H9 (cell line): Measurements from ENCODE around the gene TEKT5. TPM values are rescaled to one million over a fixed set of nuclear protein-coding genes. Genes with fewer than 3 reads are reported as not detected.

Source experiments
- DNase-seq: peaks from one replicate; pipeline ENCODE4 v3.0.0-alpha.2; 2017
- H2AFZ ChIP-seq: one replicate; pipeline ENCODE4 v1.6.1; 2013; ENCODE audit warnings: mild to moderate bottlenecking, low read length, control low read depth, moderate library complexity
- H2AK5ac ChIP-seq: 2 replicates; pipeline ENCODE4 v1.6.1; 2013; ENCODE audit warnings: low read length, control low read depth, mixed read lengths; ENCODE audit not compliant: insufficient read length
- H2BK120ac ChIP-seq: one replicate; pipeline ENCODE4 v1.6.1; 2013; ENCODE audit warnings: low read depth, mild to moderate bottlenecking, low read length, control low read depth, inconsistent platforms; ENCODE audit not compliant: poor library complexity, severe bottlenecking
- H2BK12ac ChIP-seq: 2 replicates; pipeline ENCODE4 v1.6.1; 2013; ENCODE audit warnings: low read length, control low read depth, mixed read lengths, low read depth; ENCODE audit not compliant: insufficient read length
- H2BK15ac ChIP-seq: 2 replicates; pipeline ENCODE4 v1.6.1; 2013; ENCODE audit warnings: low read depth, low read length, control low read depth
- H2BK20ac ChIP-seq: one replicate; pipeline ENCODE4 v1.6.1; 2013; ENCODE audit warnings: low read depth, mild to moderate bottlenecking, low read length, control low read depth, inconsistent platforms; ENCODE audit not compliant: poor library complexity, severe bottlenecking
- H2BK5ac ChIP-seq: 2 replicates; pipeline ENCODE4 v1.6.1; 2013; ENCODE audit warnings: low read length, control low read depth, mixed read lengths; ENCODE audit not compliant: insufficient read length
- H3K14ac ChIP-seq: 2 replicates; pipeline ENCODE4 v1.6.1; 2013; ENCODE audit warnings: low read length, control low read depth; ENCODE audit not compliant: insufficient read depth
- H3K18ac ChIP-seq: 2 replicates; pipeline ENCODE4 v1.6.1; 2013; ENCODE audit warnings: low read depth, mild to moderate bottlenecking, mixed read lengths, low read length, control low read depth; ENCODE audit not compliant: insufficient read length
- H3K23ac ChIP-seq: 2 replicates; pipeline ENCODE4 v1.6.1; 2013; ENCODE audit warnings: low read length, control low read depth, mixed read lengths, low read depth; ENCODE audit not compliant: insufficient read length
- H3K23me2 ChIP-seq: 2 replicates; pipeline ENCODE4 v1.6.1; 2013; ENCODE audit warnings: low read depth, mild to moderate bottlenecking, mixed read lengths, low read length, control low read depth; ENCODE audit not compliant: insufficient read length, poor library complexity, severe bottlenecking
- H3K27ac ChIP-seq: 2 replicates; pipeline ENCODE4 v1.5.1; 2013; ENCODE audit warnings: low read length, control low read depth, mixed read lengths, low read depth; ENCODE audit not compliant: insufficient read length
- H3K27me3 ChIP-seq: 2 replicates; pipeline ENCODE4 v1.6.1; 2013; ENCODE audit warnings: low read length, control low read depth, inconsistent platforms; ENCODE audit not compliant: insufficient read depth
- H3K4ac ChIP-seq: 2 replicates; pipeline ENCODE4 v1.6.1; 2013; ENCODE audit warnings: low read depth, mild to moderate bottlenecking, control low read depth, inconsistent platforms, low read length, moderate library complexity
- H3K4me1 ChIP-seq: 2 replicates; pipeline ENCODE4 v1.6.1; 2013; ENCODE audit warnings: low read length, control low read depth, inconsistent platforms; ENCODE audit not compliant: insufficient read depth
- H3K4me2 ChIP-seq: 2 replicates; pipeline ENCODE4 v1.6.1; 2013; ENCODE audit warnings: low read length, control low read depth, mixed read lengths; ENCODE audit not compliant: insufficient read length, insufficient read depth
- H3K56ac ChIP-seq: 2 replicates; pipeline ENCODE4 v1.6.1; 2013; ENCODE audit warnings: low read depth, mild to moderate bottlenecking, mixed read lengths, low read length, control low read depth; ENCODE audit not compliant: insufficient read length
- H3K79me1 ChIP-seq: 2 replicates; pipeline ENCODE4 v1.6.1; 2013; ENCODE audit warnings: low read depth, mild to moderate bottlenecking, moderate library complexity, low read length, control low read depth, inconsistent platforms; ENCODE audit not compliant: insufficient read depth, poor library complexity, severe bottlenecking
- H3K79me2 ChIP-seq: 2 replicates; pipeline ENCODE4 v1.6.1; 2013; ENCODE audit warnings: low read length, control low read depth, inconsistent platforms; ENCODE audit not compliant: insufficient read depth
- H3K9ac ChIP-seq: 2 replicates; pipeline ENCODE4 v1.6.1; 2013; ENCODE audit warnings: low read length, control low read depth, mixed read lengths; ENCODE audit not compliant: insufficient read length; ENCODE audit errors: extremely low read depth
- H3K9me3 ChIP-seq: one replicate; pipeline ENCODE4 v1.6.1; 2013; ENCODE audit warnings: low read depth, low read length, inconsistent platforms; ENCODE audit not compliant: control insufficient read depth
- H3T11ph ChIP-seq: one replicate; pipeline ENCODE4 v1.6.1; 2013; ENCODE audit warnings: mild to moderate bottlenecking, low read length, control low read depth, inconsistent platforms
- H4K20me1 ChIP-seq: one replicate; pipeline ENCODE4 v1.6.1; 2013; ENCODE audit not compliant: control insufficient read depth, insufficient read length, insufficient read depth
- H4K5ac ChIP-seq: 2 replicates; pipeline ENCODE4 v1.6.1; 2013; ENCODE audit warnings: low read depth, mild to moderate bottlenecking, mixed read lengths, low read length, control low read depth; ENCODE audit not compliant: insufficient read length
- H4K8ac ChIP-seq: replicated peaks from 2 replicates; pipeline ENCODE4 v1.6.1; 2013; ENCODE audit warnings: low read length, control low read depth, mixed read lengths, low read depth; ENCODE audit not compliant: insufficient read length
- H4K91ac ChIP-seq: 2 replicates; pipeline ENCODE4 v1.6.1; 2013; ENCODE audit warnings: low read depth, mild to moderate bottlenecking, moderate library complexity, mixed read lengths, low read length, control low read depth; ENCODE audit not compliant: insufficient read length
- H3K27ac Mint-ChIP-seq, 3 experiments: 2 replicates in 2 of 3; 3 replicates in 1 of 3; pipeline ENCODE4 v1.8.0; 2020 to 2021; ENCODE audit warnings: mixed read lengths in 3 of 3, mild to moderate bottlenecking in 1 of 3, moderate library complexity in 1 of 3
- H3K27me3 Mint-ChIP-seq: 2 replicates; pipeline ENCODE4 v1.8.0; 2021; ENCODE audit warnings: low read depth, mild to moderate bottlenecking, moderate library complexity, mixed read lengths
- H3K36me3 Mint-ChIP-seq, 3 experiments: 2 replicates in 2 of 3; 3 replicates in 1 of 3; pipeline ENCODE4 v1.8.0; 2020 to 2021; ENCODE audit warnings: low read depth in 3 of 3, mixed read lengths in 3 of 3; ENCODE audit not compliant: insufficient read depth in 1 of 3
- H3K4me1 Mint-ChIP-seq, 2 experiments: 2 replicates each; pipeline ENCODE4 v1.8.0; 2020; ENCODE audit warnings: mixed read lengths in 2 of 2
- H3K4me3 Mint-ChIP-seq, 2 experiments: 2 replicates in 1 of 2; 3 replicates in 1 of 2; pipeline ENCODE4 v1.8.0; 2020 to 2021; ENCODE audit warnings: mild to moderate bottlenecking in 2 of 2, mixed read lengths in 2 of 2, moderate library complexity in 1 of 2
- H3K9me3 Mint-ChIP-seq, 2 experiments: 2 replicates in 1 of 2; 3 replicates in 1 of 2; pipeline ENCODE4 v1.8.0; 2020; ENCODE audit warnings: mild to moderate bottlenecking in 2 of 2, mixed read lengths in 2 of 2, moderate library complexity in 1 of 2
- WGBS: extraction: QIAGEN DNeasy Blood & Tissue Kit; methylation state at CpG from one replicate; pipeline ENCODE4 v1.1.7; 2013; ENCODE audit warnings: missing lambda C conversion rate, low lambda C conversion rate, mixed read lengths; ENCODE audit not compliant: insufficient read length; ENCODE audit errors: extremely low coverage; 5-methylcytosine and 5-hydroxymethylcytosine counted together
- total RNA-seq: library from RNA; stranded (reverse); gene quantifications from 2 replicates; pipeline ENCODE4 v1.2.1, GENCODE V29; 2021
- TF ChIP-seq, protein P1 (sequence below): fragments of 200-600 bp; sonication (generic); conservative IDR thresholded peaks from 3 replicates; pipeline ENCODE4 v1.8.0; 2021; ENCODE audit warnings: antibody characterized with exemption, mild to moderate bottlenecking

TEKT5 gene
- total RNA-seq, 1 experiment from 2014 or later, result 0.31 TPM

- Histone ChIP-seq H3K9me3 (no peaks in the 10 kb centered on the region), H4K91ac (no peak overlapping the region), H2BK12ac (no peak overlapping the region), H3K79me2 (no peaks in the 10 kb centered on the region), H3K27me3 (no peaks in the 10 kb centered on the region), H3K9ac (no peak overlapping the region), H3K4me1 (no peaks in the 10 kb centered on the region), H4K20me1 (no peaks in the 10 kb centered on the region), H2BK120ac (no peak overlapping the region), H3K23ac (no peak overlapping the region), H3K4ac (no peak overlapping the region), H3K56ac (no peak overlapping the region), H2AK5ac (no peak overlapping the region), H3K18ac (no peak overlapping the region), H3K23me2 (no peaks in the 10 kb centered on the region), H4K5ac (no peak overlapping the region), H3T11ph (no peak overlapping the region), H3K14ac (no peak overlapping the region), H2AFZ (no peak overlapping the region), H3K79me1 (no peaks in the 10 kb centered on the region), H4K8ac (no peak overlapping the region), H2BK5ac (no peak overlapping the region), H3K27ac (no peak overlapping the region), H3K4me2 (no peak overlapping the region), H2BK20ac (no peak overlapping the region), H2BK15ac (no peak overlapping the region)
- TF ChIP-seq, protein P1, sequence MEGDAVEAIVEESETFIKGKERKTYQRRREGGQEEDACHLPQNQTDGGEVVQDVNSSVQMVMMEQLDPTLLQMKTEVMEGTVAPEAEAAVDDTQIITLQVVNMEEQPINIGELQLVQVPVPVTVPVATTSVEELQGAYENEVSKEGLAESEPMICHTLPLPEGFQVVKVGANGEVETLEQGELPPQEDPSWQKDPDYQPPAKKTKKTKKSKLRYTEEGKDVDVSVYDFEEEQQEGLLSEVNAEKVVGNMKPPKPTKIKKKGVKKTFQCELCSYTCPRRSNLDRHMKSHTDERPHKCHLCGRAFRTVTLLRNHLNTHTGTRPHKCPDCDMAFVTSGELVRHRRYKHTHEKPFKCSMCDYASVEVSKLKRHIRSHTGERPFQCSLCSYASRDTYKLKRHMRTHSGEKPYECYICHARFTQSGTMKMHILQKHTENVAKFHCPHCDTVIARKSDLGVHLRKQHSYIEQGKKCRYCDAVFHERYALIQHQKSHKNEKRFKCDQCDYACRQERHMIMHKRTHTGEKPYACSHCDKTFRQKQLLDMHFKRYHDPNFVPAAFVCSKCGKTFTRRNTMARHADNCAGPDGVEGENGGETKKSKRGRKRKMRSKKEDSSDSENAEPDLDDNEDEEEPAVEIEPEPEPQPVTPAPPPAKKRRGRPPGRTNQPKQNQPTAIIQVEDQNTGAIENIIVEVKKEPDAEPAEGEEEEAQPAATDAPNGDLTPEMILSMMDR, result no peak
- no peaks in the 10 kb centered on the region for H3K9me3 Mint-ChIP-seq
- H3K27ac Mint-ChIP-seq, result peak overlapping the region in 1 of 3 experiments; percentile 8; a peak in 1 of 7 replicates
- H3K27me3 Mint-ChIP-seq, result peaks cover 2% of the 10 kb centered on the region; the same call in 1 of the 2 replicates
- DNase-seq, result no peak
- no peaks in the 10 kb centered on the region for H3K36me3 Mint-ChIP-seq
- H3K4me3 Mint-ChIP-seq, result no peak overlapping the region
- peaks cover 9 to 21% of the 10 kb centered on the region in 2 experiments for H3K4me1 Mint-ChIP-seq
- no CpG with 5 or more reads among the region's 13 CpGs for WGBS
Measured at GRCh38 chr16:10610499-10611184, 84.1 kb downstream of the TEKT5 start.
